Stomach smooth muscle (tissue), 2 donors: ENCODE data around the gene TP53I13.
A peak's percentile ranks its signal among the peaks of the same experiment; 100 is the strongest.

ENCODE experiments used
- H3K27ac ChIP-seq: one replicate; pipeline ENCODE4 v1.7.0; 2013; ENCODE audit warnings: mild to moderate bottlenecking, low read length, inconsistent platforms
- H3K27me3 ChIP-seq, 2 donors: one replicate each; pipeline ENCODE4 v1.7.0; 2013; ENCODE audit warnings: low read length in 2 of 2; ENCODE audit not compliant: insufficient read depth in 2 of 2, control insufficient read depth in 1 of 2
- H3K36me3 ChIP-seq, 2 donors: one replicate each; pipeline ENCODE4 v1.7.0; 2013; ENCODE audit warnings: low read length in 2 of 2; ENCODE audit not compliant: control insufficient read depth in 2 of 2, insufficient read depth in 2 of 2
- H3K4me1 ChIP-seq: one replicate; pipeline ENCODE4 v1.7.0; 2013; ENCODE audit warnings: low read length; ENCODE audit not compliant: control insufficient read depth, insufficient read depth
- H3K4me3 ChIP-seq, 2 donors: one replicate each; pipeline ENCODE4 v1.7.0; 2013; ENCODE audit warnings: low read length in 2 of 2
- H3K9ac ChIP-seq, 2 donors: one replicate each; pipeline ENCODE4 v1.7.0; 2013; ENCODE audit warnings: low read length in 2 of 2, mild to moderate bottlenecking in 1 of 2
- H3K9me3 ChIP-seq, 2 donors: one replicate each; pipeline ENCODE4 v1.7.0; 2013; ENCODE audit warnings: low read length in 2 of 2; ENCODE audit not compliant: control insufficient read depth in 2 of 2
- donor health status: healthy.
- donor health status: Pancreatic carcinoma.

Gene TP53I13

DNA sequence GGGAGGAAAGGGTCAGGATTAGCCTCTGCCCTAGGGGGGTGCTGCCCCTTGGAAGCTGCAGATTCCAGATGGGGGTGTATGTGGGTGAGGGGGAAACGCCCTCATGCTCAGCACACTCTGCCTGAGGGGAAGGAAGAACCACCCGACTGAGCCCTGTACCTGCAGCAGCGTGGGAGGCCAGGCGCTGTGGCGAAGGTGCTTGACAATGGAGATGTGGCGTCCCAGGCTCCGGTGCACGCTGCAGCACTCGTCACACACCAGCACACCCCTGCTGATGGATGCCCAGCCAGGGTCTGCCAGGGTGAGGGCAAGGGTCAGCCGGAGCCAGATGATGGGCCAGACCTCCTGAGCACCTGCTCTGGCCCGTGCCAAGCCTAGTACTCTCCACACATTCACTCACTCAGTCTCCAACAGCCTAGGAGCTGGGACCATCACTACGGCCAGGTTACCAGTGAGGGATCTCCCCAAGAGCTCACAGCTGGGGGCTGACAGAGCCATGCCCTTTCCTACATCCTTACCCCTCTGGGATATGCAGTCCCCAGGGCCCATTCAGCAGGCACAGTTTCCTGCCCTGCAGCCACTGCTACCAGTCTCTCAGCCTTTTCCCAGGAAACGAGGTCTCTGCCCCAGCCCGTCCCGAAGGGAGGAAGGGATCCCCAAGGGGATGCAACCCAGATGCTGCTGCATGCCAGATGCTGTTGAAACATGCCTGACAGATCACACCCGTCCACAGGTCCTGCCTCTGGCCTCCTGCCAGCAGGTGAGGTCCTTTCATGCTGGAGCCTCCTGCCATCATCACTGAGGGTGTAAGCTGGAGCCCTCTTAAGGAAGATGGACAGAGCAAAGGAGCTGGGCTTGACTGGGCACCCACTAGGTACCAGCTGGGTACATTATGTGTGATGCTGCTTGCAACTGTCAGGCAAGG, 15.1 kb downstream of the TP53I13 start:
- Histone ChIP-seq H3K27me3 (no peaks in the 10 kb centered on the region), H3K36me3 (peaks cover 7 to 26% of the 10 kb centered on the region in 2 donors), H3K4me3 (no peak overlapping the region), H3K9me3 (no peaks in the 10 kb centered on the region), H3K4me1 (peaks cover 51% of the 10 kb centered on the region), H3K27ac (no peak overlapping the region), H3K9ac (no peak overlapping the region)

GRCh38 chr17:29584452-29585079, 16.1 kb downstream of the TP53I13 start:
- peak overlapping the region; percentile 18 for H3K27ac ChIP-seq
- H3K36me3 ChIP-seq, result peaks cover 7 to 22% of the 10 kb centered on the region in 2 donors
- H3K4me3 ChIP-seq, result no peak overlapping the region
- no peaks in the 10 kb centered on the region for H3K9me3 ChIP-seq
- no peaks in the 10 kb centered on the region for H3K27me3 ChIP-seq
- H3K4me1 ChIP-seq, result peaks cover 50% of the 10 kb centered on the region
- no peak overlapping the region for H3K9ac ChIP-seq

DNA sequence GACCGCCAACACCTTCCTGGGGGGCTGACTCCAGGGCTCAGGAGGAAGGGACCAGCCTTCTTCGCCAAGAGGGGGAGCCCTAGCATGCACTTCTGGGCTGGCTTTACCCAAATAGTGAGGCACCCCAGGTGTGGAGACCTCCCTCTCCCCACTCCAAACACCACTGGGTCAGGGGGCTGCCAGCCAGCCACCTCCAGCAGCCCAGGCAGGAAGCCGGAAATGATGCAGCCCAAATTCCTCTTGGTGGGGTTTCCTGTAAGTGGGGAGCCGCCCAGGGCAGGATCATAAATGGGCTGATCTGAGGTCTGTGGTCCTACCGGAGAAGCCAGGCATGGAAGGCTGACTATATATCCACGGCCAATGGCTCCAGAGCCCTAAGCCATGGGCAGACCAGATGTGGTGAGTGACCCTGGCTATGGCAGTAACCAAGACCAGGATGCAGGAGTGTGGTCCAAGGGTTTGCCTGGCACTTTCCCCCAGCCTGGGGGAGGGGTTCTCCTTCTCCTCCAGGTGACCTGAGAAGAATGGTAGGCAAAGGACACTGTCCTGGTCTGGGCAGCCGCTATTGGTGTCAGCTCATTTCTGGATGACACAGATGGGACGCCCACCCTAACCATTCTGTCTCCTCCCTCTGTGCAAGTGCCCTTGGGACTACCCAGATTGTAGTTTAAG, 16.7 kb downstream of the TP53I13 start:
- Histone ChIP-seq H3K4me1 (peaks cover 52% of the 10 kb centered on the region), H3K9me3 (no peaks in the 10 kb centered on the region), H3K36me3 (peaks cover 7 to 16% of the 10 kb centered on the region in 2 donors), H3K27ac (peak overlapping the region; percentile 18), H3K9ac (peak overlapping the region; percentile 13 to 34), H3K27me3 (no peaks in the 10 kb centered on the region), H3K4me3 (peak overlapping the region in 1 of 2 donors; percentile 40)

GRCh38 chr17:29586676-29587469, 18.4 kb downstream of the TP53I13 start:
- Histone ChIP-seq H3K27ac (peak overlapping the region; percentile 64), H3K9ac (peak overlapping the region in 1 of 2 donors; percentile 31), H3K4me1 (peaks cover 65% of the 10 kb centered on the region), H3K4me3 (peak overlapping the region in 1 of 2 donors; percentile 15), H3K36me3 (peaks cover 6 to 9% of the 10 kb centered on the region in 2 donors), H3K27me3 (no peaks in the 10 kb centered on the region), H3K9me3 (no peaks in the 10 kb centered on the region)

DNA sequence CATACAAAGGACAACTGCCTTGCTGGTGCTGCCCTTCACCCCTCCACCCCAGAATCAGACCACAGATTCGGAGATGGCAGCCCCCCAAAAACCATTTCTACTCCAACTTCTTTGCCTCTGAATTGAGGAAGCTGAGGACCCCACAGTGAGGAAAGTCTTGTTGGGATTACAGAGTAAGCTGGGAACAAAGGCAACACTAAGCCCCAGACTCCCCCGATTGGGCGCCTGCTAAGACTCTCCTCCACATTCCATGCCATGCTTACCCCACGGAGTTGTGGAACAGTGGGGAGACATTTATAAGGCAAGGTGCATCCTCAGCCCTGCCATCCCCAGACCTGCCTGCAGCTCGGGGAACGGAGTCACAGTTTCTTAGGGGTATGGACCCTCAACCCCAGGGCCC, 19.1 kb downstream of the TP53I13 start:
- Histone ChIP-seq H3K27me3 (no peaks in the 10 kb centered on the region), H3K4me1 (peaks cover 72% of the 10 kb centered on the region), H3K9me3 (no peaks in the 10 kb centered on the region), H3K9ac (peak overlapping the region; percentile 73 to 82), H3K36me3 (peaks cover 0 to 4% of the 10 kb centered on the region in 2 donors), H3K27ac (peak overlapping the region; percentile 64), H3K4me3 (peak overlapping the region; percentile 81 to 88)

DNA sequence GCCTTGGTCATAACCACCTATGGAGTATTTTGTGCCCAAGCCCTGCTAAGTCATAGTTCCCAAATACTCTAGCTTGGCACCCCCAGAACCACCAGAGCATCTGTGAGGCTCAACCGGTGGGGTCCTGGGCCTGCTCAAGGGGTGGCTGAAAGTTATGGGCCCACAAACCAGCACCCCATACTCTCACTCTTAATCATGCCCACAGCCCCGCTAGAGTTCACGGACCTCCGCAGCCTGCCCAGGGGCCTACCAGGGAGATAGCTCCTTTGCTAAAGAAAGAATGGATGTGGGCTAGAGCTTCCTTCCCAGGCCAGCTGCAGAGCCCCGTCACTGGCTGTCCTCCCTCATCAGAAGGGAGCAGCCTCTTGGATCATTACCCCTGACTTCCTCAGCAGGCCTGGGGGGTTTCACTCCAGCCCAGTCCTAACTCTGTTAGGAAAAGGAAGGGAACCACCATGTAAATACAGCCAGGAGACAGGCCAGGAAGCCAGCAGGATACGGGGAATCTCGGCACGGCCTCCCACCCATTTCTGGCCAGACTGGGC, 19.6 kb downstream of the TP53I13 start:
- H3K4me3 ChIP-seq, result peak overlapping the region; percentile 81 to 88
- peak overlapping the region; percentile 64 for H3K27ac ChIP-seq
- peak overlapping the region; percentile 73 to 82 for H3K9ac ChIP-seq
- H3K36me3 ChIP-seq, result peaks cover 0 to under 1% of the 10 kb centered on the region in 2 donors
- no peaks in the 10 kb centered on the region for H3K27me3 ChIP-seq
- H3K4me1 ChIP-seq, result peaks cover 75% of the 10 kb centered on the region
- no peaks in the 10 kb centered on the region for H3K9me3 ChIP-seq

- Histone ChIP-seq H3K9ac (peak overlapping the region; percentile 73 to 82), H3K4me3 (peak overlapping the region; percentile 81 to 88), H3K27ac (peak overlapping the region; percentile 64), H3K4me1 (peaks cover 72% of the 10 kb centered on the region), H3K36me3 (no peaks in the 10 kb centered on the region), H3K27me3 (peaks cover 0 to 2% of the 10 kb centered on the region in 2 donors), H3K9me3 (no peaks in the 10 kb centered on the region)
Measured at GRCh38 chr17:29588562-29589411, 20.3 kb downstream of the TP53I13 start.

DNA sequence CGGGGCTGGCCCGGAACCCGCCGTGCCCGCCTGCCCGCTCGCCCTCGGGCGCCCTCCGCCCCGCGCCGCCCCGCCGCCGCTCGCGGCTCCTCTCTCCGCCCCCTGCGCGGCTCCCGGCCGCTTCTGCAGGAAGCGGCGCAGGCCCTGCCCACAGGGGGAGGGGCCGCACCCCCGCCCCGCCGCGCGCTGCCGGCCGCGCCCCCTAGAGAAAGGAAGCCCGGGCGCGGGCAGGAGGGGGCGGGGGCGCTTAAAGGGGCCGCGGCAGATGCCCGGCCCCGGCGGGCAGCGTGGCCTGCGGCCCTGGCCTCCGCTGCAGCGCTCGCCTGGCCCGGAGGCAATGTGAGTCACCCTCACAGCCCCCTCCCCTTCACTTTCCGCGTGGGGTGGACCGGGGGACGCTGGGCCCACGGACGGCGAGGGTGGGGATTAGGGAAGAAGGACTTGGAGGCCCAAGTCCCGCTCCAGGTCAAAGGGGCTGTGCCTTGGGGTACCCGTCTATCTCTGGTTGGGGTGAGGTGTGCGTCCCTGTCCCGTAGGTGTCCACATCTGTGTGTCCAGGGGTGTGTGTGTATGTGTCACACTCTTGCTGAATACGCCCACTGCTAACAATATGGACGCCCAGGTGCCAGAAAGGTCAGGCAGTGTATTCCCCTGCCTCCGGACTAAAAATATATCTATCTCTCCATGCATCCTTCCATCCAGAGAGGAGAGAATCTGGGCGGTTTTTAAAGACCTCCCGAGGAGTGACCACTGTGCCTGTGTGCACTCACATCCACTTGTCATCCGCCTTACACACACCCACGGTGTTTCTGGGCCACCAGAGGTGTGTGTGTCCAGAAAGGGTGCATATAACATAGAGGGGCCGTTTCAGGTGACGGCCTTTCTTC, 21.3 kb downstream of the TP53I13 start, which contains the start of gene GIT1:
GIT1 (minus strand) TSS at position 125 of the 887 bp plus-strand sequence. CDS start 270 bp downstream, outside the sequence.
- peaks cover 0 to 3% of the 10 kb centered on the region in 2 donors for H3K27me3 ChIP-seq
- no peaks in the 10 kb centered on the region for H3K9me3 ChIP-seq
- H3K27ac ChIP-seq, result peak within 1 kb of the TSS; percentile 71
- peaks cover 73% of the 10 kb centered on the region for H3K4me1 ChIP-seq
- no peaks in the 10 kb centered on the region for H3K36me3 ChIP-seq
- H3K9ac ChIP-seq, result peak within 1 kb of the TSS; percentile 73 to 82
- peak within 1 kb of the TSS; percentile 81 to 88 for H3K4me3 ChIP-seq
